PFSK-1 (cell line): ENCODE measurements around the gene ACTL6B.

Experiments used
- FOXP2 ChIP-seq: optimal IDR thresholded peaks from 2 replicates; pipeline ENCODE3; 2011; ENCODE audit warnings: borderline replicate concordance, control low read depth, inconsistent platforms; ENCODE audit not compliant: insufficient read depth; ENCODE audit errors: extremely low read length, extremely low read depth
- POLR2AphosphoS5 ChIP-seq: IDR thresholded peaks from 2 replicates; pipeline ENCODE4 v1.6.1; 2012; ENCODE audit warnings: low read depth, mild to moderate bottlenecking, control low read depth, low read length, moderate library complexity
- SIN3A ChIP-seq: IDR thresholded peaks from 2 replicates; pipeline ENCODE4 v1.6.1; 2012; ENCODE audit warnings: mild to moderate bottlenecking, low read length, moderate library complexity, borderline replicate concordance; ENCODE audit not compliant: insufficient read depth
- TAF1 ChIP-seq: IDR thresholded peaks from 2 replicates; pipeline ENCODE4 v1.6.1; 2012; ENCODE audit warnings: low read length, control low read depth, borderline replicate concordance; ENCODE audit not compliant: insufficient read depth
- TF ChIP-seq, protein P1 (sequence below), 2 experiments: IDR thresholded peaks; 2 replicates each; pipeline versions ENCODE4 v1.6.1 to v1.8.0; 2011 to 2012; ENCODE audit warnings: low read depth in 2 of 2, low read length in 2 of 2, control low read depth in 1 of 2, inconsistent platforms in 1 of 2, mild to moderate bottlenecking in 1 of 2, moderate library complexity in 1 of 2; ENCODE audit not compliant: insufficient read depth in 1 of 2

Gene ACTL6B

GRCh38 chr7:100606313-100606712 is 49.9 kb downstream of the ACTL6B start:
- TF ChIP-seq, protein P1, sequence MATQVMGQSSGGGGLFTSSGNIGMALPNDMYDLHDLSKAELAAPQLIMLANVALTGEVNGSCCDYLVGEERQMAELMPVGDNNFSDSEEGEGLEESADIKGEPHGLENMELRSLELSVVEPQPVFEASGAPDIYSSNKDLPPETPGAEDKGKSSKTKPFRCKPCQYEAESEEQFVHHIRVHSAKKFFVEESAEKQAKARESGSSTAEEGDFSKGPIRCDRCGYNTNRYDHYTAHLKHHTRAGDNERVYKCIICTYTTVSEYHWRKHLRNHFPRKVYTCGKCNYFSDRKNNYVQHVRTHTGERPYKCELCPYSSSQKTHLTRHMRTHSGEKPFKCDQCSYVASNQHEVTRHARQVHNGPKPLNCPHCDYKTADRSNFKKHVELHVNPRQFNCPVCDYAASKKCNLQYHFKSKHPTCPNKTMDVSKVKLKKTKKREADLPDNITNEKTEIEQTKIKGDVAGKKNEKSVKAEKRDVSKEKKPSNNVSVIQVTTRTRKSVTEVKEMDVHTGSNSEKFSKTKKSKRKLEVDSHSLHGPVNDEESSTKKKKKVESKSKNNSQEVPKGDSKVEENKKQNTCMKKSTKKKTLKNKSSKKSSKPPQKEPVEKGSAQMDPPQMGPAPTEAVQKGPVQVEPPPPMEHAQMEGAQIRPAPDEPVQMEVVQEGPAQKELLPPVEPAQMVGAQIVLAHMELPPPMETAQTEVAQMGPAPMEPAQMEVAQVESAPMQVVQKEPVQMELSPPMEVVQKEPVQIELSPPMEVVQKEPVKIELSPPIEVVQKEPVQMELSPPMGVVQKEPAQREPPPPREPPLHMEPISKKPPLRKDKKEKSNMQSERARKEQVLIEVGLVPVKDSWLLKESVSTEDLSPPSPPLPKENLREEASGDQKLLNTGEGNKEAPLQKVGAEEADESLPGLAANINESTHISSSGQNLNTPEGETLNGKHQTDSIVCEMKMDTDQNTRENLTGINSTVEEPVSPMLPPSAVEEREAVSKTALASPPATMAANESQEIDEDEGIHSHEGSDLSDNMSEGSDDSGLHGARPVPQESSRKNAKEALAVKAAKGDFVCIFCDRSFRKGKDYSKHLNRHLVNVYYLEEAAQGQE (IDR thresholded peaks at IDR 0.05; ENCODE audit: insufficient read depth in 1 of 2, low read depth in 2 of 2, low read length in 2 of 2), result no peak
- TF ChIP-seq POLR2AphosphoS5 (no peak), SIN3A (no peak), TAF1 (no peak)

- TF ChIP-seq POLR2AphosphoS5, result no peak
- no peak for TF ChIP-seq FOXP2
- TF ChIP-seq SIN3A, result no peak
- TF ChIP-seq, protein P1 (IDR thresholded peaks at IDR 0.05; ENCODE audit: insufficient read depth in 1 of 2, low read depth in 2 of 2, low read length in 2 of 2), result no peak
- no peak for TF ChIP-seq TAF1
Observed at GRCh38 chr7:100604976-100605911, 51.0 kb downstream of the ACTL6B start.

- no peak for TF ChIP-seq SIN3A
- peak; percentile 61; the same call in 1 of the 2 replicates for TF ChIP-seq POLR2AphosphoS5
Observed at GRCh38 chr7:100604028-100604975, 51.9 kb downstream of the ACTL6B start.

- no peak for TF ChIP-seq TAF1
- no peak for TF ChIP-seq FOXP2
- TF ChIP-seq, protein P1 (IDR thresholded peaks at IDR 0.05; ENCODE audit: insufficient read depth in 1 of 2, low read depth in 2 of 2, low read length in 2 of 2), result no peak
- TF ChIP-seq POLR2AphosphoS5, result no peak
- no peak for TF ChIP-seq SIN3A
Observed at GRCh38 chr7:100603726-100604027, 52.6 kb downstream of the ACTL6B start.

DNA sequence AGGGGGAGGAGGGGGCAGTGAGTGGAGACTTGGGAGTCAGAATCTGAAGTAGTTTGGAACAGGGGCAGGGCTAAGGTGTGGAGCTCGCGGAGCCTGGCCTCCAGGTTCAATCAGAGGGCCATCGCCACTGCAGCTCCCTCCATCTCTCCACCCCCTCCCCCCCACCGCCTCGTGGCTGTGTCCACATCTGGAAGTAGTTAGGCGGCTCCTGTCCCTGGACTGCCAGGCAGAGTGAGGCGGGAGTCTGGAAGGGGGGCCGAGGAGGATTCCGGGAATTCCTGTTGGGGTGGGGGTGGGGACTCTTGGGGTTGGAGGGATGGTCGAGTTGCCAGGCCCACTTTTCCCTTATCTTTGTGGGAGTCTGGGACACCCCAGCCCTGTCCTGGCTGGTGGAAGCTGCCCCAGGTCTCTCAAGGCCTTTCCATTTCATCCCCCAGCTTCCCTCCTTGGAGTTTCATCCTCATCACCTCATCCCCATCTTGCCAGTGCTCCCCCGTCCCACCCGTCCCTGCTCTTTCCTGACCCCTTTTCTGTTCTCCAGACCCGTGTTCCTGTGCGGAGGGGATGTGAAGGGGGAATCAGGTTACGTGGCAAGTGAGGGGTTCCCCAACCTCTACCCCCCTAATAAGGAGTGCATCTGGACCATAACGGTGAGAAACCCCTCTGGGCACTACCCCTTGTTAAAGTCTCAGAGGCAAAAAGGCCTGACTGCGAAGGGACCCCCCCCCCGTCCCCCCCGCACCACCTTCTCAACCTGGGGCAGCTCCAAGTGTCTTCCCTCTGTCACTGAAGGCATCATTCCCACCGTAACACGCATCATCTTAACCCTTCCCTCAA is 53.1 kb downstream of the ACTL6B start:
- peak; percentile 36 for TF ChIP-seq FOXP2
- peak; percentile 81 for TF ChIP-seq POLR2AphosphoS5
- TF ChIP-seq, protein P1 (IDR thresholded peaks at IDR 0.05; ENCODE audit: insufficient read depth in 1 of 2, low read depth in 2 of 2, low read length in 2 of 2), result peak in 1 of 2 experiments; percentile 64; a peak in 2 of 4 replicates
- TF ChIP-seq TAF1, result 0 out of 2 replicates have a peak, but pooled peaks have one; percentile 73
- TF ChIP-seq SIN3A, result peak; percentile 69; the same call in 1 of the 2 replicates
